NCI-H128 (cell line): Measurements from ENCODE around the gene DOCK2.
"Not testable (repeated sequence)": the region's sequence is repeated elsewhere in the genome, so short reads cannot be mapped to it uniquely, and the experiment has no call there.

Experiments
- DNase-seq: peaks from one replicate; lab custom pipeline; 2025; ENCODE audit not compliant: unreplicated experiment; lab: John Stamatoyannopoulos, UW

Gene DOCK2

DNA sequence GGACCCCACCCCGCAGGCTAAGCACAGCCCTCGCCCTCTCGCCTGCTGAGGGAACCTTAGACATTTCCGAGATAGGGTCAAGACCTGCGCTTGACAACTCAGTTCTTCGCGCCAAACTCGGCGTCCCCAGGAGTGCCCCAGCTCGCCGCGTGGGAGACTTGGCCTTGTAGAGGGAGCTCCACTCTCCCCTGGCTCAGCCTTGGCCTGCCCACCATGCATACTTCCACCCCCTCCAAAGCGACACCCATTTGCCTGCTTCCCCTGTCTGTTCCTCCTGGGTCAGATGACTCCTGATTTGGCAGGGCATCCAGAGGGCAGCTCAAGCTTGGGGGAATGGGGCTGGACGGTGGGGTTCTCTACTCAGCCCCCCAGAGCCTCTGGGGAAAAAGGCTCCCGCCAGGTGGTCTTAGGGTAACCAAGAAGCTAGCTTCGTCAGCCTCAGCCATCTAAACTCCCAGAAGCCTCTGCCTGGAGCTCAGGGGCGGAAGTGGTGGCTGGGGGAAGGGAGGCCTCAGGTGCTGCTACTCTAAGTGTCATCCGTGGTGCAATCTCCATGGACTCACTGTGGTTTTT, 560 bp downstream of the DOCK2 start:
- no peak for DNase-seq

DNA sequence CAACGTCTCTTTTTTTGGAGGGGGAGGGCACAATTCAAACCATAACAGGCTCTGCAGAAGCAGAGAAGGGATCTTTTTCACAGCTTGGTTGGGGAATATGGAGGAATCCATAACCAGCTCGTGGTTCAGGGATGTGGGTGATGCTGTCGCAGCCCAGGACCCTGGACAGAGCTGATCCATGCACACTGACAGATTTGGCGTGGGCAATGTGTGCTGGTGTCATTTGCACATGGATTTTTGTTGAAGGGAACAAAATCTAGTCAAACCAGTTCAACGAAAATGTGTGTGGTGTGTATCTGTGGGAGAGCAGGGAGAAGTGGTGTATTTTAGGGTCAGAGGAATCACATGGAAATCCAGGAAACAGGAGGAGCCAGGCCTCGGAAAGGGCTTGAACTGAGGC, 4.2 kb downstream of the DOCK2 start:
- no peak for DNase-seq

DNA sequence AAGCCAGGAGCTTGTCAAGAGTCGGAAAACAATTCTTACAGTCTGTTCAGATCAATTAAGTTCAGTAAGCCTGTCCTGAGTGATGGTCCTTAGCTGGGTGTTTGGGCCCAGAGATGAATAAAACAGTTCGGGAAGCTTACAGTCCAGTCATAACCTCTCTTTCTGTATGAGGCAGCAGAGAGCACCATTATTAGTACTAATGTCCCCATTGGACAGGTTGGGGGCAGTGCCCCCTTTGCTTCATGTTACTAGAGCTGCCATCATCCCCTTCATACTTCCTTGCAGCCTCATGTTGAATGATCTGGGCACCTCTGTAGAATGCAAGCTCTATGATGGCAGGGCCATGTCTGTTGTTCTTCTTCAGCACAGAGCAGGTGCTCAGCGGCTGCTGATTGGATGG, 9.8 kb downstream of the DOCK2 start:
- DNase-seq = no peak

DNA sequence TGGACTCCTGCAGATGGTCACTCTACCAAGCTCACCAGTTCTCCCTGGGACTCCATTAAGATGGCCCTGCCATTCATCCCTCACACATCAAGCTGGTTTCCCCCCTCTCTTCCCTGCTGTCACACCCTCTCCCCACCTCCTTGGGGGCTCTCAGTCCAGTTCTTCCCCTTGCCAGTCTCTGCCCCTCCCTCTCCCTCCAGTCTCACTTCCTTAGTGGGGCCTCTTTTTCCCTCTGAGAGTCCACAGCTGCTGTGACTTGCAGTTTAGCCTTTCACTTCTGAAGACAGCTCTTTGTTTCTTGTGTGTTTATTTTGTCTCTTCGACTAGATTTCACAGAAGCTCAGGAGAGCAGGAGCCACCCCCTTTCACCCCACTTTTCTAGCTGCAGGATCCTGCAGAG, 10.5 kb downstream of the DOCK2 start:
- no peak for DNase-seq

DNA sequence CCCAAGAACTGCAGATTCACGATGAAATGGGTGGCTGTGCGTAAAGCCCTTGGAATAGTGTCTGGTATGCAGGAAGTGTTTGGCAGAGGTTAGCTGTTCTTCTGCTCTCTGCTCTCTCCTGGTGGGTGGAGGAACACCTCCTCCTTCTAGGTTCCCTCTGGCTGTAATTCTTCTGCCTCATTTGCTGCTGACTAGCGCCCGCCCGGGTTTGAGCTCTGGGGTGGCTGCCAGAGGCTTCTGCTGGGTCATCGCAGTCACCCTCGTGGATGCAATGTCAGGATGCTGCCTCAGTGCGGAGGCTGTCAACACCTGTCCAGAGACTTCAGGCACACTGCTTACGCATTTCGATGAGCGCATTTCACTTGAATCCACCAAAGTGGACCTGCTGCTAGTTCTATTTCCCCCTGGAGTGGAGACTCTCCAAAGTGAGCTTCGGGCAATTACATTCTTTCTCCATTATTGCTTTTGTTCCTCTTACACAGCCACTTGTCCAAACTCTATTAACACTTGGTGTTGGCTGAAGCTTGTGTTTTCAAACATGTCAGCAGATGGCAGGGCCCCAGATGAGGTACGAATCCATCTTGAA, 11.7 kb downstream of the DOCK2 start:
- DNase-seq = no peak

DNA sequence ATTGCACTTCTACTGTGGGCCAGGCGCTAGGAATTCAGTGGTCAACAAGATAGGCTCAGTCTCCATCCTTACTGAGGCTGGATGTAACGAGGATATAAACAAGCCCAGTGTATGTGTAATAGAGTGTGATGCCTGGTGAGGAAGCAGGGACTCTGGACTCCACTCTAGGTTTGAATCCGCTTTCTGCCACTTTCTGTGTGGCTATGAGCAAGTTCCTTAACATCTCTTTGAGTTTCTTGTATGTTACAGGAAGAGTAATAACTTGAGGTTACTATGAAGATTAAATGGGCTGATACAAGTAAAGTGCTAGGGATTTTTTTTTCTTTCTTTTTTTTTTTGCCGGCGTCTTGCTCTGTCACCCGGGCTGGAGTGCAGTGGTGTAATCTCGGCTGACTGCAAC, 12.4 kb downstream of the DOCK2 start:
- no peak for DNase-seq

DNA sequence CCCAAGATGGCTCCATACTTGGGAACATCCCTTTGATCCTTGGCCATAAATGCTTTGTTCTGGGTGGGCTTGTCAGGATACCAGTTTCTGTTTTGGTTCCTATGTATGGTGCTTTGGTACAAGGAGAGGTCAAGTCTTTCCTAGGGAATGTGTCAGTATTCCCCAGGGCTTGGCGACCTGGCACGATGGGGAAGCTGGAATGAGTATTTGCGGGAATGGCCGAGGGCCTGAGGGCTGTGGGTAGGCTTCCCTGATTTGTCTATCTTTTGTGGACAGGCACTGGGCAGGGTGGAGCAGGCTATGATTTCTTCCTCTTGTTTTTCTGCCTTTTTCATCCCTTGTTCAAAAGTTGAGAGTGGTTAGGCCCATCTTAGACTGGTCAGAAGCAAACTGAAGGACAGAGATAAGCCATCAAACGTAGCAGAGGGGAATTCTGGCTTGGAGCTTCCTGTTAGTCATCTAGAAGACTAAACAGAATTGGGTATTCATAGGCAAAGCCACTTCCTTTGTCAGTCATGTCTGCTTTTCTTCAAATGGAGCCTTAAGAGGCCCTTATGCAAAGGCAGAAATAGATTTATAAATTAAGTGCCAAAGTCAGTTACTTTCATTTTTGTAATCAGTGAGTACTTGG, 13.7 kb downstream of the DOCK2 start:
- DNase-seq = no peak

DNA sequence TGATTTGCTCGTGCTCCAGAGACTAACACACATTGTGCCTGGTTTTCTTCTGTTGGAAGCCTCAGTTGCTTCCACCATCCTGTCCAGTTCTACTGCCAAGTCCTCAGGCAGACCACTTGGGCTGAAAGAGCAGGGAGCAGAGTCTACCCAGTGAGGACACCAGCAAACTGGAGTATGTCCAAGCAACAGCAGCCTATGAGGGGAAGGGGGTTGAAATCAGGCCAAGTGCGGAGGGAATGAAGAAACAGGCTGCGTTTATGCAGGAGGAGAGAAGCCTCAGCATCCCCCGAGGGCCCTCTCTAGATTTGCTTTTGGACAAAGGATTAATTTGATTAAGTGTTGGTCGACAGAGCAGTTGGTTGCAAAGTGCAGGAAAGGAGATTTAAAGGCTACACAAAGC, 14.5 kb downstream of the DOCK2 start:
- DNase-seq = no peak

DNA sequence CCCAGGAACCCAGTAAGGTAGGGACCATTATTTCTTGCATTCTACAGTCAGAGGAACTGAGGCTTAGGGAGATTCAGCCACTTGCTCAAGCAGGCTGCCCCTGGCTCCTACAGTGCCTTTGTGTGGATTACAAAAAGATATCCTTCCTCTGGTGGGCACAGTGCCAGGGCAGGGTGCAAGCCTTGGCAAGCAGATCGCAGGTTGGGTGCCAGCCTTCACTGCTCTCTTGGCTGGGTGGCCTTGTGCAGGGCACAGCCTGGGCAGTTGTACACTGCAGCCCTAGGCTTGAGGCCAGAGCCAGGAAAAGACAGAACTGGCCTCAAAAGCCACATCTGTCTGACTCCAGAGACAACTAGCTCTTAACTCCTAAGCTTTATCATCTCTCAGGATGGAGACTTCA, 15.0 kb downstream of the DOCK2 start:
- no peak for DNase-seq

DNA sequence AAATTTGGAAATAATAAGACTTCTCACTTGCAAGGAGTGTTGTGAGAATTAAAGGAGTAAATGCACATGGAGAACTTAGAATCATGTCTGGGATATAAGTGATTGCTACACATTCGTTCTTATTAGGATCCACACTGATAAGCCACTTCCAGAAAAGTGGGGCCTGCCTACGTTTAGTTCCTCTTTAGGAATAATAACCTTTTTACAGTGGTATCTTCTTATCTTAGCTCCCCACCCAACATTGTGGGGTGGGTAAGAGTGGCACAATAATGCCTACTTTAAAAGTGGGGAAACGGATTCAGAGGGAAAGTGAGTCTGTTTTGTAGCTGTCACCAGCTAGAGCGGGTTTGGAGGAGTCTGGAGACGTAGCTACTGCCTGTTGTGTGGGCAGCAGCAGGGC, 16.0 kb downstream of the DOCK2 start:
- DNase-seq = no peak

DNA sequence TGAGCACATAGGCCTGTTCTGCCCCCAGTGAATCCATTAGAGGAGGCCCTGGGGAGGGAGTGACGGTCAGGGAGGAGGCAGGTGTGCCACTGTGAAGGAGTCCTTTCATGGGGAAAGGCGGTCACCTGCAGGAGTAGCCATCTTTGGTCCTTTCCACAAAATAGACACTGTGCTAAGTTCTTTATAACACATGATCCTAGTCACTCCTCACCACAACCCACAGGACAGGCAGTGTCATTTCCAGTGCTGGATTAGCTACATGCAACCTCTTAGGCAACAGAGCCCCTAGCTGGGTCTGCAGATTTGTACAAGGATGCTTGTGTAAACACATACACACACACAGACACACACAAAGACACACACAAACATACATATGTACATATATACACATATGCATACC, 18.3 kb downstream of the DOCK2 start:
- DNase-seq = no peak

DNA sequence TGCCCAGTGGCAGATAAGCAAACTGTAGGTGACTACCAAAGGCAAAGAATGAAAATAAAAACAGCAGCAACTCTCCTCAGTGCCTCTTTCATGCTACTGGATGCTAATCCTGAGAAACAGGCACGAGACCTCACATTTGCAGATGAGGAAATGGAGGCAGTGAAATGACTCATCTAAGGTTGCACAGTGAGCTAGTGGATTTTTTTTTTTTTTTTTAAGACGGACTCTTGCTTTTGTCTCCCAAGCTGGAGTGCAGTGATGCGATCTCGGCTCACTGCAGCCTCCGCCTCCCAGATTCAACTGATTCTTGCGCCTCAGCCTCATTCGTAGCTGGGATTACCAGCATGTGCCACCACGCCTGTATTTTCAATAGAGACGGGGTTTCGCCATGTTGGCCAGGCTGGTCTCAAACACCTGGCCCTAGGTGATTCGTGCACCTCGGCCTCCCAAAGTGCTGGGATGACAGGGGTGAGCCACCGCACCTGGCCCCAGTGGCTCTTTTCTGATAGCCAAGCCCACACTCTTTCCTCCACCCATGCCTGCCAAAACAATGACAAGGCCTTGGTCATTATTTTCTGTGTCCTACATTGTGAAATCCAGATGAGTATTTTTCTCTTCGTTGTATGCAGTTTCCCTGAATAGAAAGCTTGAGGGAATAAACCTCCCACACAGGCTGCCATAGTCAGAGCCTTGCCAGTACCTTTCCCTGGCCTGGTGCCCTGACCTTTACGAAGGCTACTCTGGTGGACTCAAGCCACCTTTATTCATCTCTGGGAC, 19.2 kb downstream of the DOCK2 start:
- DNase-seq = no peak

DNA sequence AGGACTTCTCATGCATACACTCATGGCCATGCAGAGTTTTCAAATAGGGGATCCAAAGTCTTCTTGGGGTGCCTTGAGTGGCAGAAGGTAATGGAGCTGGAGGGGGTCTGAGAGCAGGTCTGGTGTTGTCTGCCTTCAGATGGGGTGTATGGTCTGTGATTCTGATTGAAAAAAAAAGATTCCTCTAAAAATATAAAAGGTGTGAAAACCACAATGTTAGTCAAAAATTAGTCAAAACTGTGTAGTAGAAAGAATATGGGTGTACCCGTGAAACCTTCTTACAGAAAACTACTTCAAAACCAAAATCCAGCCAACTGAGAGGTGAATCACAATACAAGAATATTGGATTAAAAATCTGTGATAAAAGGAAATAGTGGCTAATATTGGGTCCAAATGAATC, 20.1 kb downstream of the DOCK2 start:
- DNase-seq = no peak

DNA sequence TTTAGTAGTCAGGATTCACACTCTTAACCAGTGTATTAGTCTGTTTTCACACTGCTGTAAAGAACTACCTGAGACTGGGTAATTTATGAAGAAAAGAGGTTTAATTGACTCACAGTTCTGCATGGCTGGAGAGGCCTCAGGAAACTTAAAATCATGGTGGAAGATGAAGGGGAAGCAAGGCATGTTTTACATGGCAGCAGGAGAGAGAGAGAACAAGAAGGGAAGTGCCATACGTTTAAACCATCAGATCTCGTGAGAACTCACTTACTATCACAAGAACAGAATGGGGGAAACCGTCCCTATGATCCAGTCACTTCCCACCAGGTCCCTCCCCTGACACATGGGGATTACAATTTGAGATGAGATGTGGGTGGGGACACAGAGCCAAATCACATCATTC, 25.4 kb downstream of the DOCK2 start:
- DNase-seq = not testable (repeated sequence)

DNA sequence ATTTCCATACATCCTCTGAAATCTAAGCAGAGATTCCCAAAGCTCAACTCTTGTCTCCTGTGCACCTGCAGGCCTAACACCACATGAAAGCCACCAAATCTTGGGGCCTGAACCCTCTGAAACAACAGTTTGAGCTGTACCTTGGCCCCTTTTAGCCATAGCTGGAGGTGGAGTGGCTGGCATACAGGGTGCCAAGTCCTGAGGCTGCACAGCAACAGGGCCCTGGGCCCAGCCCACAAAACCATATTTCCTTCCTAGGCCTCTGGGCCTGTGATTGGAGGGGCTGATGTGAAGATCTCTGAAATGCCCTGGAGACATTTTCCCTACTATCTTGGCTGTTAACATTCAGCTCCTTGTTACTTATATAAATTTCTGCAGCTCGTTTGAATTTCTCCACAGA, 26.5 kb downstream of the DOCK2 start:
- DNase-seq = no peak

DNA sequence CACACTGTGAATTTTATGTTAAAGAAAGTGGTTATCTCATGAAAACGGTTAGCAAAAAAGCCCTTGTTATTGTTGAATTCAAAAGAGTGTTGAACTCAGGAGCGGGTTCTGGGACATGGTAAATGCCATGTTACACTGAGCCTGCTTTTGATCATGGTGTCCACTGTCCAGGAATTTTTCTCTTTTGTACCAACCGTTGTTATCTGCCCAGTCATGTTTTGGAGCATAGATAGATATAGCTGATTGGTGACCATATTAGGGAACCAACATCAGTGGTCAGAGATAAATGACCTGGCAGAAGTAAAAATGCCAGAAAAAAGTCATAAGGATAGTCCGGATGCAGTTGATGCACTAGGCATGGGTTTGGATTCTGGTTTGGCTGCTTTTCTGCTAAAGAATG, 29.3 kb downstream of the DOCK2 start:
- no peak for DNase-seq

DNA sequence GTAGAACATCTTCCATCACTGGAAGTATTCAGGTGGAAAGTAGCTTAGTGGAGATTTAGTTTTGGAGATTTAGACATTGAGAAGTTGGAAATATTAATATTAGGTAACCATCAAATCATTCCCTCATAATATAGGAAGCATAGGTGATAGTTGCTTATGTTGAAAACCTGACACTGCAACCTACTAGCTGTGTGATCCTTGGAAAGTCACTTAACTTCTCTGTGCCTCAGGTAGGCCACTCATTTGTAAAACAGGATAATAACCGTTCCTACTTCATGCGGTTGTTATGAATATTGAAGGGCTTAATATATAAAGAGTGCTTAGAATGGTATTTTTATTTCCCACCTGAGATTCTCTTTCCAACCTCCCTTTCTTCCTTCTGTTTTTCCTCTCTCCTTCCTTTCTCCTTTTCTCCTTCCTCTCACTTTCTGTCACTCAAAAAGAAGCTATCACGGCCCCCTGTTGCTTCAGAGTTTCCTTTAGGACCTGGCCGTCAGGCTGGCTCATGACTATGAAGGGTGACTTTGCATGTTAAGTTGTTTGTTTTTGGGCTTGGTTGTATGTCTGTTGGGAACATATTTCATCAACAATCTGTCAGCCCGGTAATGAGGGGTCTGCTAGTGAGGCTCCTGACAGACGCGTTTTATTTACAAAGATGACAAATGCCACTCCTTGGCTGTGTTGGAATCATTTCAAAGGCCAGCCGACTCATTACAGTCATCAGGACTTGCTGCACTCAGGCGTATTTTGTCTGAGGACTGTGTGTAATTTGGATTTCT, 31.0 kb downstream of the DOCK2 start:
- DNase-seq = no peak

DNA sequence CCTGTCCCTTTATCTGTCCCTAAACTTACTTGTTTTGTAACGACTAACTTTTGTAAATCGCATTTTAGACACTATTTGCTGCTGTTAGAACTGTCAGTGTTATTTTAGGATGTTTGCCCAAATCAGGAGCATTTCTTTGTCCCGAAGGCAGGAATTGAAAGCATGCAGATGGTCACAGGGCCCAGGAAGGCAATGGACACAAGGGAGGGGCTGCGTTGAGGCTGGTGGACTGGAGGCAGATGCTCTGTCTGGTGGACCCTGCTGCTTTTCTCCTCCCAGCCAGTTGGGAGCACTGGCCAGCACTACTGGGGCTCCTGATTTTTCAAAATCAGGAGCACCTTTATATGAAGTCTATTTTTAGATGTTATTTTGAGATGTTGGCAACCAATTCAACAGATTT, 31.7 kb downstream of the DOCK2 start:
- DNase-seq = no peak

DNA sequence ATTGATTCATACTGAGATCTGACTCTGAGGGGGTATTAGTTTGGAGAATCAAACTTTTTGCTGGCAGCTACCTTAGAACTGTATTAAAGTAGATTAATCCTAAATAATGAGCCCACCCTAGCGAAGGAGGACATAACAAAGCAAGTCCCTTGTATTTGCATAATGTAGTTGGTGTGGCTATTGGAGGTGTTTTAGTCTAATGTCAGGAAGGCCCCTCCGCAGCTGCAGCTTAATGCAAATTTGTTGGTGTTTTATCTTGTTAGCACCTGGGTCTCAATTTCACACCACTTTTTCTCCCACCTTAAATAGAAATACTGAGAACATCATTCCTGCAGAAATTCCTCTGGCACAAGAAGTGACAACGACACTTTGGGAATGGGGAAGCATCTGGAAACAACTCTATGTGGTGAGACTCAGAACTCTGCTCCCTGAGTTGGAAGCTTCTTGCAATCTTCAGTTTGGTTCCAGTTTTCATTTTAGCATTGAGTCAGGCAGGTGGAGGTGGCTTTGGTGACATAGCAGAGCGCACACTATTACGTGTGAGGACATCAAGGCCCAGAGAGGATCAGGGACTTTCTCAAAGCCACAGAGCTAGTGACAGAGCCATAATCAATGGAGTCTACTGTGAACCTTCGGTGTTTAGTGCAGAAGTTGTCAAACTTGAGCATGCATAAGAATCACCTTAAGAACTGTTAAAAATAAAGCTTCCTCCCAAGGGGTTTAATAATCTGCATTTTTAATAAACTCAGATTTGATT, 33.9 kb downstream of the DOCK2 start:
- DNase-seq = no peak

DNA sequence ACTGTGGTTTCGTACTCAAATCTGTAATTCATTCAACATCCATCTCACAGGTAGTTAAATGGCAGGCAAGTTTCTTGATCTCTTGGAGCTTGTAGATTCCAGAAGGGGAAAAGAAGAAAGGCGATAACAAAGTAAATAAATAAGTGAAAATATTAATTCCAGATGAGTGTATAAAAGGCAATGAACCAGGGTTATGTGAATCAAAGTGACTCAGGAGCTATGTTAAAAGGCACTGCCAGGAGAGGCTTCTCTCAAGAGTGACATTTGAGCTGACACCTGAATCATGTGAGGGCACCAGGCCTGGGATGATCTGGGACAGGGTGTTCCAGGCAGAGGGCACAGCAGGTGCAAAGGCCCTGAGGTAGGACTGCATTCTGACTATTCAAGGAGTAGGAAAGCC, 45.0 kb downstream of the DOCK2 start:
- no peak for DNase-seq

DNA sequence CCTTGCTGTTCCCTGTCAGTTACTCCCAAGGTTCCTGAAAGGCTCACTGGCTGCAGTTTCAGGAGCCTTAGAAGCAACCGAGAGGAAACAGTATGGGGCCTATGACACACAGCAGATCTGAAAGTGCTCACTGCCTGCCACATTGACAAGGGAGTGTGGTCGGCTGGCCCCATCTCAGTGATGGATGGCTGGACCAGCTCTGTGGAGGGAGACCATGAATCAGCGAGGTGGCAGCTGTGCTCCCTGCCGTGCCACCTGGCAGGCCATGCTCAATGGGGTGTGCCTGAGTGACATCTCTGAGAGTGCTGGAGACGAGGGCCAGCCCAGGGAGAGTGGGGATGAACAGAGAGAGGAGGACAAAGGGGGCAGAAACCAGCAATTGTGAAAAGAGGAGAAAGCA, 49.1 kb downstream of the DOCK2 start:
- DNase-seq = no peak
